Neuronal stem cell (in vitro differentiated cells): ENCODE results near the gene MAN1A2. TPM values are rescaled to one million over a fixed set of nuclear protein-coding genes. Genes with fewer than 3 reads are reported as not detected.

Experiments
- DNase-seq: peaks from one replicate; pipeline ENCODE4 v3.0.0-alpha.2; 2013; ENCODE audit warnings: low spot score
- H2AFZ ChIP-seq: one replicate; pipeline ENCODE4 v1.6.1; 2013; ENCODE audit warnings: mild to moderate bottlenecking, low read length, inconsistent platforms
- H2AK5ac ChIP-seq: 2 replicates; pipeline ENCODE4 v1.6.1; 2013; ENCODE audit warnings: low read depth, mild to moderate bottlenecking, inconsistent platforms, low read length, moderate library complexity, mixed read lengths
- H2BK120ac ChIP-seq: 2 replicates; pipeline ENCODE4 v1.6.1; 2013; ENCODE audit warnings: low read depth, mild to moderate bottlenecking, inconsistent platforms, low read length, moderate library complexity, mixed read lengths
- H2BK12ac ChIP-seq: one replicate; pipeline ENCODE4 v1.6.1; 2013; ENCODE audit warnings: low read length, inconsistent platforms
- H2BK15ac ChIP-seq: 2 replicates; pipeline ENCODE4 v1.6.1; 2013; ENCODE audit warnings: mild to moderate bottlenecking, low read length, inconsistent platforms, mixed read lengths
- H2BK5ac ChIP-seq: one replicate; pipeline ENCODE4 v1.6.1; 2013; ENCODE audit warnings: inconsistent platforms, mild to moderate bottlenecking, low read length, moderate library complexity
- H3K14ac ChIP-seq: one replicate; pipeline ENCODE4 v1.6.1; 2013; ENCODE audit warnings: low read length, inconsistent platforms
- H3K18ac ChIP-seq: 2 replicates; pipeline ENCODE4 v1.6.1; 2013; ENCODE audit warnings: low read length, inconsistent platforms
- H3K23ac ChIP-seq: 2 replicates; pipeline ENCODE4 v1.6.1; 2013; ENCODE audit warnings: low read depth, mild to moderate bottlenecking, mixed read lengths, low read length, inconsistent platforms; ENCODE audit not compliant: poor library complexity
- H3K27ac ChIP-seq: replicated peaks from 3 replicates; pipeline ENCODE4 v1.5.1; 2013; ENCODE audit warnings: low read length, inconsistent platforms
- H3K27me3 ChIP-seq, 3 experiments: 2 replicates each; pipeline ENCODE4 v1.6.1; 2013; ENCODE audit warnings: low read length in 3 of 3, mild to moderate bottlenecking in 2 of 3, inconsistent platforms in 1 of 3, low read depth in 1 of 3, mixed read lengths in 1 of 3, moderate library complexity in 1 of 3; ENCODE audit not compliant: control insufficient read depth in 3 of 3, insufficient read depth in 3 of 3
- H3K36me3 ChIP-seq, 2 donors: replicated peaks in 1 of 2; 2 replicates each; pipeline ENCODE4 v1.6.1; 2013; ENCODE audit warnings: low read length in 2 of 2; ENCODE audit not compliant: control insufficient read depth in 2 of 2, insufficient read depth in 2 of 2
- H3K4ac ChIP-seq: 2 replicates; pipeline ENCODE4 v1.6.1; 2013; ENCODE audit warnings: inconsistent platforms, mild to moderate bottlenecking, low read length, moderate library complexity
- H3K4me1 ChIP-seq, 2 donors: 1 replicate in 1 of 2; 2 replicates in 1 of 2; pipeline ENCODE4 v1.6.1; 2013; ENCODE audit warnings: low read length in 2 of 2, low read depth in 1 of 2; ENCODE audit not compliant: control insufficient read depth in 2 of 2, insufficient read depth in 1 of 2
- H3K4me2 ChIP-seq: one replicate; pipeline ENCODE4 v1.6.1; 2013; ENCODE audit warnings: mild to moderate bottlenecking, low read length, inconsistent platforms; ENCODE audit not compliant: insufficient read depth, poor library complexity, severe bottlenecking
- H3K4me3 ChIP-seq, 2 donors: 2 replicates each; pipeline ENCODE4 v1.5.1; 2013; ENCODE audit warnings: low read length in 2 of 2, mild to moderate bottlenecking in 2 of 2, inconsistent platforms in 1 of 2, moderate library complexity in 1 of 2
- H3K79me1 ChIP-seq: one replicate; pipeline ENCODE4 v1.6.1; 2013; ENCODE audit warnings: low read depth, mild to moderate bottlenecking, inconsistent platforms, low read length, moderate library complexity
- H3K9ac ChIP-seq: one replicate; pipeline ENCODE4 v1.6.1; 2013; ENCODE audit warnings: mild to moderate bottlenecking, low read depth, low read length, inconsistent platforms; ENCODE audit not compliant: poor library complexity
- H3K9me3 ChIP-seq, 2 donors: replicated peaks in 1 of 2; 2 replicates each; pipeline versions ENCODE3 to v1.6.1; 2013; ENCODE audit warnings: low read length in 2 of 2, mild to moderate bottlenecking in 2 of 2, inconsistent platforms in 1 of 2, low read depth in 1 of 2, mixed read lengths in 1 of 2, moderate library complexity in 1 of 2; ENCODE audit not compliant: control insufficient read depth in 2 of 2, insufficient read depth in 1 of 2
- H4K8ac ChIP-seq: one replicate; pipeline ENCODE4 v1.6.1; 2013; ENCODE audit warnings: low read depth, mild to moderate bottlenecking, inconsistent platforms, low read length, moderate library complexity
- H4K91ac ChIP-seq: one replicate; pipeline ENCODE4 v1.6.1; 2013; ENCODE audit warnings: low read length, low read depth, mild to moderate bottlenecking, inconsistent platforms; ENCODE audit not compliant: poor library complexity
- WGBS, 2 donors: extraction: QIAGEN DNeasy Blood & Tissue Kit; methylation state at CpG; one replicate each; pipeline ENCODE4 v1.1.7; 2013; ENCODE audit warnings: missing lambda C conversion rate in 2 of 2, mixed read lengths in 1 of 2; ENCODE audit not compliant: insufficient read length in 2 of 2, insufficient replicate concordance in 1 of 2; ENCODE audit errors: extremely low coverage in 2 of 2; 5-methylcytosine and 5-hydroxymethylcytosine counted together
- polyA plus RNA-seq, 2 experiments: library from polyadenylated mRNA; stranded (reverse); fragments of 200-250 nt; gene quantifications; one replicate each; pipeline ENCODE4 v1.2.3, GENCODE V29; 2013

The MAN1A2 gene
- polyA plus RNA-seq (2013, experiment 1 of 2): 16.8 TPM
- polyA plus RNA-seq (2013, experiment 2 of 2): 17.6 TPM

- peak within 1 kb of the TSS; percentile 99 for H3K18ac ChIP-seq
- no peak within 1 kb of the TSS for H4K8ac ChIP-seq
- H2BK5ac ChIP-seq: peak within 1 kb of the TSS; percentile 93
- peak within 1 kb of the TSS; percentile 86 for H3K23ac ChIP-seq
- H3K4me2 ChIP-seq: peak within 1 kb of the TSS; percentile 66
- peak within 1 kb of the TSS; percentile 94 for H3K9ac ChIP-seq
- H2BK120ac ChIP-seq: no peak within 1 kb of the TSS
- WGBS, 2 donors: no CpG with 5 or more reads among the region's 93 CpGs
- peak within 1 kb of the TSS; percentile 87 to 97 for H3K4me3 ChIP-seq
- peaks cover 2% of the 10 kb centered on the region for H3K79me1 ChIP-seq
- no peak within 1 kb of the TSS for H3K14ac ChIP-seq
- no peak within 1 kb of the TSS for H2BK15ac ChIP-seq
- H2AFZ ChIP-seq: peak within 1 kb of the TSS; percentile 94
- H2AK5ac ChIP-seq: no peak within 1 kb of the TSS
- no peaks in the 10 kb centered on the region for H3K27me3 ChIP-seq
- no peaks in the 10 kb centered on the region for H3K9me3 ChIP-seq
- DNase-seq: peak; percentile 81
- H4K91ac ChIP-seq: peak within 1 kb of the TSS; percentile 35
- peaks cover 2 to 23% of the 10 kb centered on the region in 2 donors for H3K4me1 ChIP-seq
- H2BK12ac ChIP-seq: no peak within 1 kb of the TSS
- H3K4ac ChIP-seq: no peak within 1 kb of the TSS
- peak within 1 kb of the TSS; percentile 96 for H3K27ac ChIP-seq
- H3K36me3 ChIP-seq: no peaks in the 10 kb centered on the region
Measured at GRCh38 chr1:117367046-117368025, at the start of gene MAN1A2. TSS of gene MAN1A2 (plus strand) at chr1:117367449. CDS start at chr1:117368184, 735 bp downstream.

GRCh38 chr1:117318011-117318410 is 49.2 kb upstream of the MAN1A2 start:
- no peak overlapping the region for H3K27ac ChIP-seq
- no peak overlapping the region for H3K14ac ChIP-seq
- no peaks in the 10 kb centered on the region for H3K9me3 ChIP-seq
- no peak for DNase-seq
- no peak overlapping the region for H3K23ac ChIP-seq
- H4K91ac ChIP-seq: no peak overlapping the region
- H2AK5ac ChIP-seq: no peak overlapping the region
- WGBS, 2 donors: no CpG with 5 or more reads among the region's 1 CpG
- no peak overlapping the region for H3K4me2 ChIP-seq
- H3K4me1 ChIP-seq: no peaks in the 10 kb centered on the region
- H2BK12ac ChIP-seq: no peak overlapping the region
- H4K8ac ChIP-seq: no peak overlapping the region
- H3K18ac ChIP-seq: no peak overlapping the region
- no peak overlapping the region for H3K9ac ChIP-seq
- H3K4me3 ChIP-seq: no peak overlapping the region
- no peak overlapping the region for H2BK15ac ChIP-seq
- H3K36me3 ChIP-seq: no peaks in the 10 kb centered on the region
- H2BK5ac ChIP-seq: no peak overlapping the region
- no peak overlapping the region for H2AFZ ChIP-seq
- no peak overlapping the region for H2BK120ac ChIP-seq
- H3K27me3 ChIP-seq: peaks cover 0 to 11% (median 0%) of the 10 kb centered on the region in 3 experiments
- no peak overlapping the region for H3K4ac ChIP-seq
- no peaks in the 10 kb centered on the region for H3K79me1 ChIP-seq

GRCh38 chr1:117318426-117318825 is 48.8 kb upstream of the MAN1A2 start:
- no peaks in the 10 kb centered on the region for H3K79me1 ChIP-seq
- H3K27ac ChIP-seq: no peak overlapping the region
- no peak overlapping the region for H3K23ac ChIP-seq
- H3K4ac ChIP-seq: no peak overlapping the region
- H3K4me2 ChIP-seq: no peak overlapping the region
- H4K91ac ChIP-seq: no peak overlapping the region
- H2BK5ac ChIP-seq: no peak overlapping the region
- H3K36me3 ChIP-seq: no peaks in the 10 kb centered on the region
- H2AFZ ChIP-seq: no peak overlapping the region
- H3K18ac ChIP-seq: no peak overlapping the region
- H2BK12ac ChIP-seq: no peak overlapping the region
- H2AK5ac ChIP-seq: no peak overlapping the region
- no peaks in the 10 kb centered on the region for H3K9me3 ChIP-seq
- H3K9ac ChIP-seq: no peak overlapping the region
- no CpG with 5 or more reads among the region's 3 CpGs for WGBS, 2 donors
- no peak overlapping the region for H4K8ac ChIP-seq
- no peak overlapping the region for H3K4me3 ChIP-seq
- DNase-seq: no peak
- H3K14ac ChIP-seq: no peak overlapping the region
- peaks cover 0 to 12% (median 0%) of the 10 kb centered on the region in 3 experiments for H3K27me3 ChIP-seq
- no peak overlapping the region for H2BK15ac ChIP-seq
- H3K4me1 ChIP-seq: no peaks in the 10 kb centered on the region
- H2BK120ac ChIP-seq: no peak overlapping the region

GRCh38 chr1:117320515-117320914 is 46.7 kb upstream of the MAN1A2 start:
- no CpG with 5 or more reads among the region's 1 CpG for WGBS, 2 donors
- no peaks in the 10 kb centered on the region for H3K4me1 ChIP-seq
- H4K91ac ChIP-seq: no peak overlapping the region

More at GRCh38 chr1:117320515-117320914, 46.7 kb upstream of the MAN1A2 start:
- Histone ChIP-seq H3K9ac (no peak overlapping the region), H3K4me2 (no peak overlapping the region), H2BK5ac (no peak overlapping the region), H2BK15ac (no peak overlapping the region), H3K4ac (no peak overlapping the region), H2AK5ac (no peak overlapping the region), H3K9me3 (no peaks in the 10 kb centered on the region), H2AFZ (no peak overlapping the region), H2BK120ac (no peak overlapping the region), H3K14ac (no peak overlapping the region), H3K27me3 (peaks cover 0 to 15% (median 0%) of the 10 kb centered on the region in 3 experiments), H3K27ac (no peak overlapping the region), H3K23ac (no peak overlapping the region), H3K18ac (no peak overlapping the region), H3K79me1 (no peaks in the 10 kb centered on the region), H4K8ac (no peak overlapping the region), H3K4me3 (no peak overlapping the region), H2BK12ac (no peak overlapping the region), H3K36me3 (no peaks in the 10 kb centered on the region)
- DNase-seq: no peak
